Suprapubic skin (tissue), 4 donors: Measurements from ENCODE around the gene KRT78. TPM values are rescaled to one million over a fixed set of nuclear protein-coding genes. Genes with fewer than 3 reads are reported as not detected.

Experiments used
- DNase-seq, 2 donors: peaks; one replicate each; pipeline ENCODE4 v3.0.0-alpha.2; 2019; ENCODE audit warnings: low spot score in 2 of 2
- H3K27ac ChIP-seq: fragments of 200-600 bp; sonication (generic); one replicate; pipeline ENCODE4 v1.5.1; 2019
- H3K27me3 ChIP-seq: fragments of 200-600 bp; sonication (generic); one replicate; pipeline ENCODE4 v1.5.1; 2019
- H3K36me3 ChIP-seq: fragments of 200-600 bp; sonication (generic); one replicate; pipeline ENCODE4 v1.5.1; 2019
- H3K4me1 ChIP-seq: fragments of 200-600 bp; sonication (generic); one replicate; pipeline ENCODE4 v1.5.1; 2019
- H3K4me3 ChIP-seq: fragments of 200-600 bp; sonication (generic); one replicate; pipeline ENCODE4 v1.5.1; 2019; ENCODE audit warnings: mild to moderate bottlenecking
- H3K9me3 ChIP-seq: fragments of 200-600 bp; sonication (generic); one replicate; pipeline ENCODE4 v1.5.1; 2019
- EP300 ChIP-seq: sonication (generic); formaldehyde crosslinking; IDR thresholded peaks from one replicate; pipeline ENCODE4 v1.6.1; 2017; ENCODE audit warnings: antibody characterized with exemption
- POLR2A ChIP-seq, 2 donors: fragments of 450-650 bp; IDR thresholded peaks; one replicate each; pipeline ENCODE4 v1.6.1; 2017; ENCODE audit warnings: antibody characterized with exemption in 2 of 2, mild to moderate bottlenecking in 2 of 2, moderate library complexity in 2 of 2
- POLR2AphosphoS5 ChIP-seq, 3 donors: sonication (generic); formaldehyde crosslinking; IDR thresholded peaks; one replicate each; pipeline ENCODE4 v1.6.1; 2017; ENCODE audit warnings: antibody characterized with exemption in 3 of 3
- WGBS: methylation state at CpG from one replicate; pipeline ENCODE4 v1.1.5; 2018; 5-methylcytosine and 5-hydroxymethylcytosine counted together
- total RNA-seq, 4 donors: library from RNA; depleted of rRNA; stranded (reverse); fragments of >200 nt; gene quantifications; one replicate each; pipeline ENCODE4 v1.1.0, GENCODE V29; 2016
- TF ChIP-seq, protein P1 (sequence below), 2 donors: fragments of 200-600 bp in 1 of 2; fragments of 450-650 bp in 1 of 2; sonication (generic) in 1 of 2; IDR thresholded peaks; one replicate each; pipeline ENCODE4 v1.5.1; 2016 to 2019; ENCODE audit warnings: antibody characterized with exemption in 2 of 2, mild to moderate bottlenecking in 1 of 2, moderate library complexity in 1 of 2

The KRT78 gene
- total RNA-seq, 4 donors from 2014 or later = 48.9 to 115 (median 80.0) TPM

DNA sequence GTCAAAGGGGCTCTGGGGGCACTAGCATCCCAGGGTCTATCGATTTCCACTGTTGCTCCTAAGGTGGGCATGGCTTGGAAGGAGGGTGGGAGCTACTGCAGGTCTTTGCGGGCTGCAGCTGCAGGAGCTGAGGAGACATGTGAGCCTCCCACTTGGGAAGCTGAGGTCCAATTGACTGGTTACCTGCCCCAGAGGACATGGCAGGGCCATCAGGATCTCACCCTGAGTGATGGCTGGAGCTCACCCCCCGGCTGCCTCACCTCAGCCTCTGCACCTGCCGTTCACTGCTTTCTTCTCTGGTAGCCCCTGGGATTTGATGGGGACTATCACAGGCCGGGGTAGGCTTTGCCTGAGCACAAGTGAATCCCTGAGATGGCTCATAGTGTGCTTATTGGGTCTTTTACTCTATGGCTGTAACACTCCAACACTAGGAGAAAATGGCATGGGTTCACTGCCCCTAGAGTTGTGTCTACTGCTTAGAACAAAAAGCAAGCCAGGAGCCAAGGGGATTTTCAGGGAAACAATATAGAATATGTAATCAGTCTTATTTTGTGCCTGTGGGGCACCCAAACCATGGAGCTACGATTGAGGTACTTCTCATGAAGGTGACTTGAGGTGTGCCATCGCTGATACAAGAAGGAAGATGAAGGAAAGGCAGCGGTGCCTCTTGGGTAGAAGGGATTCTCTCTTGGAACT, 31.6 kb downstream of the KRT78 start:
- Histone ChIP-seq H3K9me3 (no peaks in the 10 kb centered on the region), H3K27me3 (peaks cover 17% of the 10 kb centered on the region), H3K36me3 (no peaks in the 10 kb centered on the region), H3K4me1 (peaks cover 3% of the 10 kb centered on the region), H3K4me3 (no peak overlapping the region), H3K27ac (no peak overlapping the region)
- 92% methylated on average over 8 of the region's 8 CpGs for WGBS
- DNase-seq = no peak
- TF ChIP-seq POLR2AphosphoS5 (IDR thresholded peaks at IDR 0.05) = no peak
- no peak for TF ChIP-seq EP300
- no peak for TF ChIP-seq POLR2A (IDR thresholded peaks at IDR 0.05)
- TF ChIP-seq, protein P1, sequence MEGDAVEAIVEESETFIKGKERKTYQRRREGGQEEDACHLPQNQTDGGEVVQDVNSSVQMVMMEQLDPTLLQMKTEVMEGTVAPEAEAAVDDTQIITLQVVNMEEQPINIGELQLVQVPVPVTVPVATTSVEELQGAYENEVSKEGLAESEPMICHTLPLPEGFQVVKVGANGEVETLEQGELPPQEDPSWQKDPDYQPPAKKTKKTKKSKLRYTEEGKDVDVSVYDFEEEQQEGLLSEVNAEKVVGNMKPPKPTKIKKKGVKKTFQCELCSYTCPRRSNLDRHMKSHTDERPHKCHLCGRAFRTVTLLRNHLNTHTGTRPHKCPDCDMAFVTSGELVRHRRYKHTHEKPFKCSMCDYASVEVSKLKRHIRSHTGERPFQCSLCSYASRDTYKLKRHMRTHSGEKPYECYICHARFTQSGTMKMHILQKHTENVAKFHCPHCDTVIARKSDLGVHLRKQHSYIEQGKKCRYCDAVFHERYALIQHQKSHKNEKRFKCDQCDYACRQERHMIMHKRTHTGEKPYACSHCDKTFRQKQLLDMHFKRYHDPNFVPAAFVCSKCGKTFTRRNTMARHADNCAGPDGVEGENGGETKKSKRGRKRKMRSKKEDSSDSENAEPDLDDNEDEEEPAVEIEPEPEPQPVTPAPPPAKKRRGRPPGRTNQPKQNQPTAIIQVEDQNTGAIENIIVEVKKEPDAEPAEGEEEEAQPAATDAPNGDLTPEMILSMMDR (IDR thresholded peaks at IDR 0.05) = no peak

DNA sequence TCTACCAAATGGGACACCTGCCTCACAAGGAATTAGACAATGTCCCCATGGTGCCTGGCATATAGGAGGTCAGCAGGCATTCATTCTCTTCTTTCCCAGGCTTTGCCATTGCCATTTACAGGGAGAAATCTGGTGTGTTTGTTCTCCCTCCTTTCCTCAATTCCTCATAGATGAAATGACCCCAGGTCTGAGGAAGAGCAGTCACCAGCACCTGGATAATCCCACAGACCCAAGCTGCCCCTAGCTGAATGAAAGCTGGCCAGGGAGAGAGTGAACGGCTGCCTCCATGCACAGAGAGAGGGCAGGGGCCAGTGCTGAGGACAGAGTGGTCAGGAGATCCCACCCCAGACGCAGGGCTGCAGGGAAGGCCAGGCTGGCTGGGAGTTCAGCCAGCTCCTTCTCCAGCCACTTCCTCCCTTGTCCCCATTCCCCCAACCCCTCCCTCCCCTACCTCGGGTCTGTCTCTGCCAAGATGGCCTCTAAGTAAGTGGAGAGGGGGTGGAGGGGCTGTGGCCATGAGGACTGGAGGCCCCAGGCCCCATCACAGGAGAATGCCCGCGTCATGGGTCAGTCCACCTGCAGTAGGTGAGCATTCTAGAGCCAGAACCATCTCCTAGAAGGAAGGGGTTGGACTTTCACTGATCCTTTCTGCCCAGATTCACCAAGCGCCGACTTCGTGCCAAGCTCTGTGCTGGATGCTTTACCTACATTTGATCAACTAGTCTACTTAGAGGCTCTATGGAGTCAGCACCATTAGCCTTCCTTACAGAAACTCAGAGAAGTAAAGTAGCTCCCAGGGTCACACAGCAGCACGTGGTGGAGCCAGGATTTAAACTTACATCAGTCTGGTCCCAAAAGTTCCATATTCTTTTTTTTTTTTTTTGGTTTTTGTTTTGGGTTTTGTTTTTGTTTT, 32.9 kb downstream of the KRT78 start:
- H3K27ac ChIP-seq = no peak overlapping the region
- no peaks in the 10 kb centered on the region for H3K4me1 ChIP-seq
- H3K36me3 ChIP-seq = no peaks in the 10 kb centered on the region
- no peak for DNase-seq
- peaks cover 17% of the 10 kb centered on the region for H3K27me3 ChIP-seq
- TF ChIP-seq POLR2A (IDR thresholded peaks at IDR 0.05) (no peak), EP300 (no peak), POLR2AphosphoS5 (IDR thresholded peaks at IDR 0.05) (no peak)
- TF ChIP-seq, protein P1 (IDR thresholded peaks at IDR 0.05) = no peak
- 77% methylated on average over 9 of the region's 9 CpGs for WGBS
- no peak overlapping the region for H3K4me3 ChIP-seq
- H3K9me3 ChIP-seq = no peaks in the 10 kb centered on the region

DNA sequence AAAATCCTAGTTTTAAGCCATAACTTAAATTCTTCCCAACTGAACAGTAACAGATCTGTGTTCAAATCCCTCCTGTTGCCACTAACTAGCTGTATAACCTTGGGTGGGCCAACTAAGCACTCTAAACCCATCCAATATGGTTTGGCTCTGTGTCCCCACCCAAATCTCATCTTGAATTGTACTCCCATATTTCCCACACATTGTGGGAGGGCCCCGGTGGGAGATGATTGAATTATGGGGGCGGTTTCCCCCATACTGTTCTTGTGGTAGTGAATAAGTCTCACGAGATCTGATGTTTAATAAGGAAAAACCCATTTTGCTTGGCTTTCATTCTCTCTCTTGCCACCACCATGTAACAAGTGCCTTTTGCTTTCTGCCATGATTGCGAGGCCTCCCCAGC, 33.6 kb downstream of the KRT78 start:
- TF ChIP-seq, protein P1 (IDR thresholded peaks at IDR 0.05) = no peak
- no peak for TF ChIP-seq POLR2A (IDR thresholded peaks at IDR 0.05)
- TF ChIP-seq EP300 = no peak
- no peak for TF ChIP-seq POLR2AphosphoS5 (IDR thresholded peaks at IDR 0.05)
- Histone ChIP-seq H3K27ac (no peak overlapping the region), H3K9me3 (no peaks in the 10 kb centered on the region), H3K36me3 (no peaks in the 10 kb centered on the region), H3K27me3 (peaks cover 17% of the 10 kb centered on the region), H3K4me1 (no peaks in the 10 kb centered on the region), H3K4me3 (no peak overlapping the region)
- DNase-seq = no peak
- WGBS = 84% methylated on average over 4 of the region's 4 CpGs

DNA sequence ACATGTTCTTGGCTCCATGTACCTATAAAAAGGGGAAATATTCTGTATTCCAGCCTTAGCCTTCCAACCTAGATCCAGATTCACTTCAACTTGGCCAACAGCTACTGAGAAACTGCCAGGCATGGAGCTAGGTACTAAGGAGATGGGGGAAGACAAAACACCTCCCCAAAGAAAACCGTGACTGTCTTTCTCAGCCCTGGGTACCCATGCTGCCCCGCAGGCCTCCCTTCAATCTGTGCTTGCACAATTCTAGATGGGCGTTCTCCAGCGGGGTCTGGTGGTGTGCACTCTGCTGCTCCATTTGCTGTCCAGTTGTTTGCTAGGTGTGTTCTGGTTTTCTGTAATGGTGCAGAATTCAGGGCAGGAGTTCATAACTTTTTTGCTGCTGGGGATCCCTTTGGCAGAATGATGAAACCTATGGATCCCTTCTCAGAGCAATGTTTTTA, 34.1 kb downstream of the KRT78 start:
- H3K4me1 ChIP-seq = no peaks in the 10 kb centered on the region
- H3K27ac ChIP-seq = no peak overlapping the region
- H3K4me3 ChIP-seq = no peak overlapping the region
- TF ChIP-seq POLR2AphosphoS5 (IDR thresholded peaks at IDR 0.05) (no peak), POLR2A (IDR thresholded peaks at IDR 0.05) (no peak), EP300 (no peak)
- TF ChIP-seq, protein P1 (IDR thresholded peaks at IDR 0.05) = no peak
- no peak for DNase-seq
- H3K36me3 ChIP-seq = no peaks in the 10 kb centered on the region
- WGBS = 93% methylated on average over 3 of the region's 4 CpGs
- no peaks in the 10 kb centered on the region for H3K9me3 ChIP-seq
- peaks cover 17% of the 10 kb centered on the region for H3K27me3 ChIP-seq
